HFF-Myc (cell line): ENCODE data around the gene FBXL19.

ENCODE experiments used
- DNase-seq: peaks from one replicate; pipeline ENCODE4 v3.0.0-alpha.2; 2011; ENCODE audit warnings: low read depth; ENCODE audit errors: extremely low read depth
- H3K4me3 ChIP-seq: replicated peaks from 2 replicates; pipeline ENCODE4 v1.5.1; 2011; ENCODE audit warnings: low read depth, mild to moderate bottlenecking, control low read depth, low read length
- CTCF ChIP-seq: IDR thresholded peaks from 2 replicates; pipeline ENCODE4 v1.5.1; 2012; ENCODE audit warnings: mild to moderate bottlenecking, low read depth, low read length, control low read depth; ENCODE audit errors: missing control alignments

Gene FBXL19

GRCh38 chr16:30950516-30951065 lies 27.2 kb downstream of the FBXL19 start:
- no peak for DNase-seq
- peak overlapping the region; percentile 61 for H3K4me3 ChIP-seq
- TF ChIP-seq CTCF, result no peak

GRCh38 chr16:30951193-30951592 lies 27.8 kb downstream of the FBXL19 start:
- TF ChIP-seq CTCF, result no peak
- no peak overlapping the region for H3K4me3 ChIP-seq
- no peak for DNase-seq

DNA sequence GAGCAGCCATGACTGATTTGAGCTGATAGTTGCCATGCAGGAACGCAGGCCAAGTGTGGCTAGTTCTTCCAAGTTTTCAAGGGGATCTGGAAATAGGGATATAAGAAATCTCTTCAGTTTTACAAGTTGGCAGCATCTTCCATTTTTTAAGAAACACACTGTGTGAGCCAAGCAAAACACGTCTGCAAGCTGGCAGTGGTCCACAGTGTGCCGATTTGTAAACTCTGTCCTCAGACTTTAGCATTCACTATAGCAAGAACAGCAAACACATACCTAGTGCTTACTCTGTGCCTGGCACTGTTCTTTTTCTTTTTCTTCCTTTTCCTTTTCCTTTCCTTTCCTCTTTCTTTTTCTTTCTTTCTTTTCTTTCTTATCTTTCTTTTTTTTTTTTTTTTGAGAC lies 28.4 kb downstream of the FBXL19 start:
- TF ChIP-seq CTCF, result no peak
- DNase-seq, result no peak
- no peak overlapping the region for H3K4me3 ChIP-seq

DNA sequence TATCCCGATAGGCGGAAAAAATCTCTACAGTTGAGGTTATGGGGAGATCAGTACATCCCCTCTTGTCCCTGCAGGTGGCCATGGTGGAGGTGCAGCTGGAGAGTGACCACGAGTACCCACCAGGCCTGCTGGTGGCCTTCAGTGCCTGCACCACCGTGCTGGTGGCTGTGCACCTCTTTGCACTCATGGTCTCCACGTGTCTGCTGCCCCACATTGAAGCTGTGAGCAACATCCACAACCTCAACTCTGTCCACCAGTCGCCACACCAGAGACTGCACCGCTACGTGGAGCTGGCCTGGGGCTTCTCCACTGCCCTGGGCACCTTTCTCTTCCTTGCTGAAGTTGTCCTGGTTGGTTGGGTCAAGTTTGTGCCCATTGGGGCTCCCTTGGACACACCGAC lies 29.7 kb downstream of the FBXL19 start:
- no peak for DNase-seq
- no peak for TF ChIP-seq CTCF
- H3K4me3 ChIP-seq, result no peak overlapping the region

- H3K4me3 ChIP-seq, result no peak overlapping the region
- TF ChIP-seq CTCF, result peak; percentile 88
- peak; percentile 45 for DNase-seq
These were observed 30.2 kb downstream of the FBXL19 start for GRCh38 chr16:30953511-30954124.

GRCh38 chr16:30954993-30955392 lies 31.6 kb downstream of the FBXL19 start:
- no peak for DNase-seq
- no peak for TF ChIP-seq CTCF
- no peak overlapping the region for H3K4me3 ChIP-seq
